KG1 (cell line): ENCODE results near the gene SEC24C.
"Not testable (repeated sequence)": the region's sequence is repeated elsewhere in the genome, so short reads cannot be mapped to it uniquely, and the experiment has no call there.

ENCODE experiments used
- DNase-seq: peaks from one replicate; lab custom pipeline; 2025; lab: John Stamatoyannopoulos, UW

The SEC24C gene

GRCh38 chr10:73732931-73733623, 11.1 kb upstream of the SEC24C start:
- no peak for DNase-seq

DNA sequence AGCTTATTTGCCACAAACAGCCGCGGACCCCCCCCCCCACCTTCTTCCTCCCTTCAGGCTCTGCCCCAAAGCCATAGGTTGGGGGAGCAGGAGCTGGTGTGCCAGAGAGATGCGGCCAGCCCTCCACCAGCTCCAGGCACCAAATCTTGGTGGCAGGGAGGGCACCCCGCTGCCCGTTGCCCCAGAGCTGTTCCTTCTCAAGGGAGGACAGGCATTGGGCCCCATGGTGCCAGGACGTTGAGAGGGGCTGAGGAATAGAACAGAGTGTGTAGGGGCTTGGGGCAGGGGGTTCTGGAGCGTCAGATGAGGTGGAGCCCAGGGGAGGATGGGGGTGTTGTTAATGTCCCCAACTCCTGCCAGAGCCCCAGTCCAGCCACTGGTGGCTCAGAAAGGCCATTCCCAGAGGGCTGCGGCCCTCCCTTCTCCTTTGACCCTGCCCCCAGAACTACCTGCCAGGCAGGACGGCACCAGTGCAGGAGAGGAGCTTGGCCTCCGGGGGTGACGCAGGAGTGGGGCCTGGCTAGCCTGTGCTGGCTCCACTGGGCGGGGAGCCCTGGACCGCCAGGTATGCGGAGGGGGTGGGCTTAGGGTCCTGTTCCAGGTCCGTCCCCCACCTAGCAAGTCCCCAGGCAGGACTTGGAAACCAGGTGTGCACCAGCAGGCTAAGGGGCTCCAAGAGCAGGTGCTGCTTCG, 10.0 kb upstream of the SEC24C start:
- no peak for DNase-seq

DNA sequence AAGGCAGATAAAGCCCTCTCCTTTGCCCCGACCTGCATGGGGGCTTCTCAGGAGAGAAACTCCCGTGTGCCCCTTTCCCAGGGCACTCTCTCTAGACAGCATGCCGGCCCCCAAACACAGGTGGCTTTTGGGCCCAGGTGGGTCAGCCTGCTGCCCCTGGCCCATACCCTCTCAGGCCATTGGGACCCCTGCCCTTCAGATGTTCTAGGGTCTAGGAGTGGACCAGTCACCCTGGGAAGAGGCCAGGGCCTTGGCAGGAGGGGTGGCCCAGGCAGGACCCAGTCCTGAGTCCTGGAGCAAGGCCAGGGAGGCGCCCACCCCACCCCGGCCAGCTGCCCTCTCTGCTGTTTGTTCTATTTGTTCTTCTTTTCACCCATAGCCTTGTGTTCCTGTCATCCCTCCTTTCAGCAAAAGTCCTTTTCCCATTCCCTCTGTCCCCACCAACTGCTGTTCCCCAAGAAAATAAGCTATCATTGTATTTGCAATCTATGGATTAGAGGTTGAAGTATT, 9.3 kb upstream of the SEC24C start:
- DNase-seq: no peak

DNA sequence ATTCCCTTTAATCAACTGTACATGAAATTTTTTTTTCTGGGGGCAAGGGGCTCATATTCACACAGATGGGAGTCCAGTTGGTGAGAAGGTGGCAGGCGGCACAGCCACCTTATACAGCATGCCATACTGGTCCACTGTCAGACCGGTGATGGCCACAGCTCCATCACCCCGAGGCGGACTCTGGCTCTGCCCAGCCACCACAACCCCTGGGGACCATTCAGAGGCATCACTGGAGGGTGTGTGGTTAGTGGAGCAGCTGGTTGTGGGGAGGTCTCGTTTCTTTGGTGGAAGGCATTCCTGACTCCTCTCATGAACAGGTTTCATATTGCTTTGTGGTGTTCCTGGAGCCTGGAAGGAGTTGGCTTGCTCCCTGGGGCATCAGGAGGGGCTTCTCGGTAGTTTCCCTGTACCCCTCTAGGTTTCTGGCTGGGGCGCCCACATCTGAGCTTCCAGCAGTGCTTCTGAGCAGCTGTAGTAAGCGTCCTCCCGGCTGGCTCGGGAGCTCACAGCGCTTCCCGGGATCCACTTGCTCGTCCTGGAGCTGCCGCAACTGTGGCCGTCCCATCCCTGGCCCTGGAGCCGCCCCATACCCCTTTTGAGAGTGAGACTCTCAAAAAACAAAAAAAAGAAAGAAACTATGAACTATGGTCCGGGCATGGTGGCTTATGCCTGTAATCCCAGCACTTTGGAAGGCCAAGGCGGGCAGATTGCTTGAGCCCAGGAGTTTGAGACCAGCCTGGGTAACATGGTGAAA, 3.5 kb upstream of the SEC24C start:
- not testable (repeated sequence) for DNase-seq

DNA sequence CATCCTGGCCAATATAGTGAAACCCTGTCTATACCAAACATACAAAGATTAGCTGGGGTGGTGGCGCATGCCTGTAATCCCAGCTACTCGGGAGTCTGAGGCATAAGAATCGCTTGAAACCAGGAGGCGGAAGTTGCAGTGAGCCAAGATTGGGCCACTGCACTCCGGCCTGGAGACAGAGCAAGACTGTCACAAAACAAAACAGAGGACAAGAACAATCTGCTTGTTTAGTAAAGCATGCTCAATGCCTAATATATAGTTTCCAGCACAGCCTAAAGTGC, 1.8 kb upstream of the SEC24C start:
- DNase-seq: no peak

GRCh38 chr10:73743327-73743904, 756 bp upstream of the SEC24C start:
- no peak for DNase-seq

- no peak for DNase-seq
Observed at GRCh38 chr10:73744664-73744975, 448 bp downstream of the SEC24C start.

GRCh38 chr10:73746721-73747120, 2.5 kb downstream of the SEC24C start:
- DNase-seq: no peak

DNA sequence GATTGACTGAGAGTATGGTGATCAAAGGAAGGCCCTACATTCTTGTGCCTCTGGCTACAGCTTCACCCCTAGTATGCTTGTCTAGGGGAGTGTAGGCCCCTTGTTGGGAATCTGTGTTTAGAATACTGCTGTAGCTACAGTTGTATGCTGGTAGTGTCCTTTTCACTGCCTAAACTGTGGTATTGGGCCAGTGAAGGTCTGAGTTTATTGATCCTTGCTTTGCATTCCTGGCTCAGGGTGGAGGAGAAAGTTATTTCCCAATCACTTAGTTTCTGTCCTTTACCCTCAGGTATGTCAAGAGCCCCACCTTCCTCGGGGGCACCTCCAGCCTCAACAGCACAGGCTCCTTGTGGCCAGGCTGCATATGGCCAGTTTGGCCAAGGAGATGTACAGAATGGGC, 6.6 kb downstream of the SEC24C start:
- DNase-seq: no peak

DNA sequence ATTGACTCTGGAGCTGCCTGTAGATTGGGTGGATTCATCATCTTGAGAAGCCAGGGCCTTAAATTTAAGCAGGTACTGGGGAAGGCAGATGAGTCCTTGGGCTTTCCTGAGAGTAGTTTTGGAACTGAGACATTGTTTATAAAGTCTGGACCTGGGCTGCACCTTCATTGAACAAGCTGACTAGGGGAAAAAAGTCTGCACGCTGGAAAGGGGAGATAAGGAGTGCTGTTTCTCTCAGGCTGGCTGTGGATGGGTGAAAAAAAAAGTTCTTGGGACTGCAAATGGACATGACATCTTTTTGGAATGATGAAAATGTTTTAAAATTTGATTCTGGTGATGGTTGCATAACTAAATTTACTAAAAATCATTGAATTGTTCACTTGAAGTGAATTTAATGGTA, 12.0 kb downstream of the SEC24C start:
- DNase-seq: no peak

- DNase-seq: no peak
Observed at GRCh38 chr10:73758704-73759511, 14.7 kb downstream of the SEC24C start.

DNA sequence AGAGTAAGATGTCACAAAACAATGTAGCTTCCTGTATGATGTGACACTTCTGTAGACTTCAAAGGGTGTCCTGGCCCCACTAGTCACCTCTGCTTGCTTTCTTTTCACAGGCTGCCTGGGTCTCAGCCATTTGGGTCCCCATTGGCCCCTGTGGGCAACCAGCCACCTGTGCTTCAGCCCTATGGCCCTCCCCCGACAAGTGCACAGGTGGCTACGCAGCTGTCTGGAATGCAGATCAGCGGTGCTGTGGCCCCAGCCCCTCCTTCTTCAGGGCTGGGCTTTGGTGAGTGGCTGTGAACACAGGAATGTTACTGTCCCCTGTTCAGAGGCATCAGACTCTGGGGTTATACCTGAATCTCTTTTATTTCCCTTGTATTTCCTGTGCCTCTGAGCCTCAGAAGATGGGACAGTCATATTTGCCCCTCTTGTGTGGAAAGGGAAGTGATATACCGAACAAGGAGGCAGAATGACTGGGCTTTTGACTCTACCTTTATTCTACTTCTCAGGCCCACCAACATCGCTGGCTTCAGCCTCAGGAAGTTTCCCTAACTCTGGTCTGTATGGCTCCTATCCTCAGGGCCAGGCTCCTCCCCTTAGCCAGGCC, 15.4 kb downstream of the SEC24C start:
- DNase-seq: no peak

GRCh38 chr10:73761781-73762180, 17.6 kb downstream of the SEC24C start:
- DNase-seq: no peak

DNA sequence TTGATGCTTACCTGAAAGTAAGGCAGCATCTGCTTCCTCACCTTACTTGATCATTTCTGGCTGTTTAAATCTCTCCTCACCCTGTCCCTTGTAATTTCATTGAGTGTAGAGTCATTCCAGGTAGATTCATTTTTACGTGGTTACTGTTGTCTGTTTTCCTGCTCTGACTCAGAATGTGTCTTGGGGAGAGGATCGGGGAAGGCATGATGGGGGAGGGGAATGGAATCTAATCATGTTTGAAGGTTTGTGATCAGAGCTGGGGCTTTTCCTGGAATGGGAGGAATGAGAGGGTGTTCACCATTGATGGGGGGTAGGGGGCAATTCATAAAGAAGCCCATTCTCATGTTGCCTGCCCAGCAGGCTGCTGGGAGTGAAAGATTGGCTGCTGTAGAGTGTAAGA, 18.7 kb downstream of the SEC24C start:
- no peak for DNase-seq

DNA sequence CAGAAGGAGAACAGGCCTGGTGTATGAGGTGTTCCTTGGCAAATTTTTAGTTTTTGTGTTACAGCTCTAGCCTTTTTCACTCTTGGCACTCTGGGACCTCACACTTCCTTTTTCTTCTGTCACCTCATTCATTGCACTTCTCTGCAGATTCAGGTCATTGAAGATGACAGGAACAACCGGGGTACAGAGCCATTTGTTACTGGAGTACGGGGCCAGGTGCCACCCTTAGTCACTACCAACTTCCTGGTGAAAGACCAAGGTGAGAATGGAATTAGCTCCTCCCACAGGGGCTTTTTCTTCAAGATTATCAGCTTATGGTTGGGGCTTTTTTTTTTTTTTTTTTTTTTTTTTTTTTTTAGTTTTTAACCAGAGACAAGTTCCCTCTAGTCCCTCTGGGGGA, 19.2 kb downstream of the SEC24C start:
- no peak for DNase-seq

DNA sequence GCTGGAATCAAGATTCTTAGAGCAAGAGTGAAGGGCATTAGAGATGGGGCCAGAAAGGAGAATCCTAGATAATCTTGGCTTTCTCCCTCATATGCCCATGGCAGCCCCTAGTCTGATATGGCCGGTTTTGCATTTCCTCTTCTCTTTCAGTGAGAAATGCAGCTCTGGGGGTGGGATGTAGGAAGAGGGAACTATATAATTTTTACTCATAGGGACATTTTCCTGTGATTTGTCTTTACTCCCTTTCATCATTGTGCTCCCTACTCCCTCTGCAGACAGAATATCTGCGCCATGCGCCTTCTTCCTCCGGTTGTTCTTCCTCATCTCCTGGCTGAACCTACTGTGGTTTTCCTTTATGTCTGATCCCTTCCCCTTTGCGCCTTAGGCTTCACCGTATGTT, 20.9 kb downstream of the SEC24C start:
- no peak for DNase-seq

DNA sequence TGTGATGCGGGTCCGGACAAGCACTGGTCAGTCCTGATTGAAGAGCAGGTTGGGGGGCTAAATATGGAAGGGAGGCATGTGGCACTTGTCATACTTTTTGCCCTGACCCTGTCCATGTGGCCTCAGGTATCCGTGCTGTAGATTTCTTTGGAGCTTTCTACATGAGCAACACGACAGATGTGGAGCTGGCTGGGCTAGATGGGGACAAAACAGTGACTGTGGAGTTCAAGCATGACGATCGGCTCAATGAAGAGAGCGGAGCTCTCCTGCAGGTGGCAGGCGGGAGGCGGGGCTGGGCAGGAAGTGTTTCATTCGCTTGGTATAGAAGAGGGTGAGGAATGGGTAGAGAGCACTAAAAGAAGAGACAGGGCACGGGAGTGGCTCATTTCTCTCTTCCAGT, 24.7 kb downstream of the SEC24C start:
- DNase-seq: no peak

DNA sequence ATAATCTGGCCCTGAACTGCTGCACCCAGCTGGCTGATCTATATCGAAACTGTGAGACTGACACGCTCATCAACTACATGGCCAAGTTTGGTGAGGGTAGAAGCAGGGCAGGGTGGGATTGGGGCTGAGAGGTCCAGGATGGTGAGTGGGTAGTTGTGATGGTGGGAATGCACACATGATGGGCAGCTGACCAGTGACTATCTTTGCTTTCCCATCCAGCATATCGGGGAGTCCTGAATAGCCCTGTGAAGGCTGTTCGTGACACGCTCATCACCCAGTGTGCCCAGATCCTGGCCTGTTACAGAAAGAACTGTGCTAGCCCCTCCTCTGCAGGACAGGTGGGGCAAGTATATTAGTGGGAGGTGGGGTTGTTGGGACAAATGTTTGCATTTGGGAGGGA, 25.2 kb downstream of the SEC24C start:
- DNase-seq: no peak

- peak; percentile 78 for DNase-seq
Observed at GRCh38 chr10:73771722-73772280, 27.6 kb downstream of the SEC24C start.

GRCh38 chr10:73772281-73773151, 28.3 kb downstream of the SEC24C start:
- DNase-seq: peak; percentile 80
